C4-2B (cell line): ENCODE results near the gene TAOK3.

Source experiments
- H3K27ac ChIP-seq: fragments of 450-650 bp; 2 replicates; pipeline ENCODE4 v1.5.1; 2017
- ZFX ChIP-seq: fragments of 450-650 bp; IDR thresholded peaks from 2 replicates; pipeline ENCODE4 v1.6.1; 2017
- TF ChIP-seq, protein P1 (sequence below): fragments of 450-650 bp; conservative IDR thresholded peaks from 2 replicates; pipeline ENCODE4 v1.5.1; 2017; ENCODE audit warnings: mild to moderate bottlenecking

Gene TAOK3

DNA sequence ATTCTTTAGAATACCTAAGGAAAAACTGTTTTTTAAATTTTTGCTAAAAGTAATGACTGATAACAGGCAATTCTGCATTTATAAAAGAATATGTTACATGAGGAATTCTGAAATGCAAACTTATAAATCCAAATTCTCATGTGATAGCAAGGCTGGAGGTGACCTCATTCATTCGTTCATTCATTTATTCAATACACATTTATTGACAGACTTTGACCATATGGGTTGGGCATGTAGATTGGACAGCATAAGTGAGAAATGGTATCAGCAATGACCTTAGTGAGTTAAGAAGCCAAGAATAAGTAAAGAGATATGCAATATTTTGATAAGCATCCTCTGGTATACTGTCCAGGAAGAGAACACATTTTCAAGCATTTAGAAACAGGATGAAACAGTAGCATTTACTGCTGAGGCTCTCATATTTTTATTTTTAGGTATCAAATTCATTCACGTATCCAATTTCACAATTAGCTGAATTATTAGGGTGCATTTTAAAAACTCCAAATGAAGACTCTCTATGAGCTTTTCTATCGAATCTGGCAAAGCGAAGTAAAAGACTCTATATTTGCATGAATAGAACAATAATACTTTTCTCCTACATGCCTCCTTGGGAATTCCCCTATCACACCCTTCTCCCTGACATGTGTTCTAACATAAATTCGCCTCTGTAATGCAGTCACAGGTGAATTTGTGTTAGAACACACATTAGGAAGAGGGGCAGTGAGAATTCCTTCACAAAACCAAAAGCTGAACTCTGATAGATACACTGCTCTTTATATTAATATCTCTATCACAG is 186.9 kb downstream of the TAOK3 start:
- no peak overlapping the region for H3K27ac ChIP-seq
- TF ChIP-seq, protein P1, sequence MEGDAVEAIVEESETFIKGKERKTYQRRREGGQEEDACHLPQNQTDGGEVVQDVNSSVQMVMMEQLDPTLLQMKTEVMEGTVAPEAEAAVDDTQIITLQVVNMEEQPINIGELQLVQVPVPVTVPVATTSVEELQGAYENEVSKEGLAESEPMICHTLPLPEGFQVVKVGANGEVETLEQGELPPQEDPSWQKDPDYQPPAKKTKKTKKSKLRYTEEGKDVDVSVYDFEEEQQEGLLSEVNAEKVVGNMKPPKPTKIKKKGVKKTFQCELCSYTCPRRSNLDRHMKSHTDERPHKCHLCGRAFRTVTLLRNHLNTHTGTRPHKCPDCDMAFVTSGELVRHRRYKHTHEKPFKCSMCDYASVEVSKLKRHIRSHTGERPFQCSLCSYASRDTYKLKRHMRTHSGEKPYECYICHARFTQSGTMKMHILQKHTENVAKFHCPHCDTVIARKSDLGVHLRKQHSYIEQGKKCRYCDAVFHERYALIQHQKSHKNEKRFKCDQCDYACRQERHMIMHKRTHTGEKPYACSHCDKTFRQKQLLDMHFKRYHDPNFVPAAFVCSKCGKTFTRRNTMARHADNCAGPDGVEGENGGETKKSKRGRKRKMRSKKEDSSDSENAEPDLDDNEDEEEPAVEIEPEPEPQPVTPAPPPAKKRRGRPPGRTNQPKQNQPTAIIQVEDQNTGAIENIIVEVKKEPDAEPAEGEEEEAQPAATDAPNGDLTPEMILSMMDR: no peak
- no peak for TF ChIP-seq ZFX

DNA sequence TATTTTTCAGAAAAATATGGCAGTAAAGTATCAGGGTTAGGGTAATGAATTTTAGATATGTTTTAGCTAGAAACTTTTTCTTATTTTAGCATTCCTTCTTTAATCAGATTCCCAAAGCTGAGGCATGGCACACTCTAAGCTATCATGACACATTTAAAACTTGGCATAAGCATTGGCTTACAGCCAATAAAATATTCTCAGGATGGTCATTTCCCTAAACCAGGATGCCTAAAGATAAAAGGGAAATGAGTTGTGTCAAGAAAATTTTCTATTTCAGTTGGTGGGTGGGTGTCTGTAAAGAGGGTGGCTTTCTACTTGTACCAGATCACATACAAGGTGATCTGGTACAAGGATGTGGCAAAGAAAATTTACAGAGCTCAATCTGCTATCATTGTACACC is 189.0 kb downstream of the TAOK3 start:
- TF ChIP-seq, protein P1: no peak
- TF ChIP-seq ZFX: no peak

DNA sequence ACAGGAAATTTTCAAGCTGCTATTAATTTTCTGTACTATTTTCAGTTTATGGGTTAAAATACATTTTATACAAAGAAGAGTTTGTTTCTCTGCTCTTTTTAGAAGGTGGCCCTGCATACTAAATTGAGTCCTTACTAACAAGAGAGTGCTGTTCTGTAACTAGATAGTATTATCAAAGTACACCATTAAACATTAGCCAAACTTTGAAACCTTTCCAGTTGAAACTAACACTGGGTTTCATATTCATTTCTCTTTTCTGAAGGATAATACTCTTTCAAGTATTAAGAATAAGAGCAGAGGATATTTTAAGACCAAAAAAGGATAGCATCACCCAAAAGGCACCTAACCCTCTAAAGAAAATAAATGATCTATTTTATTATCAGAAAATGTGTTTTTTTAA is 189.6 kb downstream of the TAOK3 start:
- no peak overlapping the region for H3K27ac ChIP-seq
- TF ChIP-seq ZFX: no peak
- TF ChIP-seq, protein P1: no peak

More for the DNA sequence above, 189.0 kb downstream of the TAOK3 start:
- H3K27ac ChIP-seq: no peak overlapping the region

DNA sequence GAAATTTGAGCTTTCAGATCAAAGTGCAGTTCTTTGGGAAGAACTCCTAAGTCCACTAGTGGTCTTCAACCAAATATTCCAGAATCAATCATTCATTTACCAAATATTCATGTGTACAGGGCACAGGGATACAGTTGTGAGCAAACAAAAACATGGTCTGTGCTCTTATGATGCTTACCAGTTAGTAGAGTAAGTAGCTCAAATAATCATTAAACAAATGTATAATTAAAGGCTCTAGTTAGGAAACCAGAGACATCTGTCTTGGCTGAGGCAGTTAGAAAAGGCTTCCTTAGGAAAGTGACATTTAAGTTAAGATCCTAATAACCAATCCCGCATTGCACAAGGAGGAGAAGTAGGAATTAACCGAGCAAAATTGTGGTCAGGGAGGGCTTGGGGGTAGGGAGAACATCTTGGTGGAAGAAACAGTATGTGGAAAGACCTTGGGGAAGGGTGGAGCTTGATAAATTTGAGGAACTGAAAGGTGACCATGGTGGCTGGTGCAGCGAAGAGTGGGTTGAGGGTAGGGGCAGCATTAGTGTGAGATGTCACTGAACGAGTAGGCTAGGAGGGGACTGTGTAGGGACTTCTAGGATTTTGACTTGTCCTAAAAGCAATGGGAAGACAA is 196.8 kb downstream of the TAOK3 start:
- H3K27ac ChIP-seq: no peak overlapping the region
- no peak for TF ChIP-seq ZFX
- TF ChIP-seq, protein P1: no peak

DNA sequence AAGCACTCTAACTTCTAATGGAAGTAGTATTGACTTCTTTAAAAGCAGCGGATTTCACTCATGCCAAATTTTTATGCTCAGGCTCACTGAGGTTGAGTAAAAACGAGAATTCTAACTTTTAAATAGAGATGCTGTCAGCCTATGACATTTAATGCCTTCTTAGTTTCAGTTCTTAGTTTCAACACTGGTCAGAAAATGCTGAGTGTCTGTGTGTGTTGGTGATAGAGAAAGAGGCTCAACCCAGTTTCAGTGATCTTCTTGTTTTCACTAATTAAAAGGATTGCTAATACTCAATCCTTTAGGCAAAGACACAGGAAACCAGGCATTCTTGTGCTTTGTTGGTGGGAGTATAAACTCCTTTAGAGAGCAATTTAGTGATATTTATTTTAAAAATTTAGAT is 205.8 kb downstream of the TAOK3 start:
- no peak for TF ChIP-seq ZFX
- TF ChIP-seq, protein P1: no peak
- no peak overlapping the region for H3K27ac ChIP-seq

DNA sequence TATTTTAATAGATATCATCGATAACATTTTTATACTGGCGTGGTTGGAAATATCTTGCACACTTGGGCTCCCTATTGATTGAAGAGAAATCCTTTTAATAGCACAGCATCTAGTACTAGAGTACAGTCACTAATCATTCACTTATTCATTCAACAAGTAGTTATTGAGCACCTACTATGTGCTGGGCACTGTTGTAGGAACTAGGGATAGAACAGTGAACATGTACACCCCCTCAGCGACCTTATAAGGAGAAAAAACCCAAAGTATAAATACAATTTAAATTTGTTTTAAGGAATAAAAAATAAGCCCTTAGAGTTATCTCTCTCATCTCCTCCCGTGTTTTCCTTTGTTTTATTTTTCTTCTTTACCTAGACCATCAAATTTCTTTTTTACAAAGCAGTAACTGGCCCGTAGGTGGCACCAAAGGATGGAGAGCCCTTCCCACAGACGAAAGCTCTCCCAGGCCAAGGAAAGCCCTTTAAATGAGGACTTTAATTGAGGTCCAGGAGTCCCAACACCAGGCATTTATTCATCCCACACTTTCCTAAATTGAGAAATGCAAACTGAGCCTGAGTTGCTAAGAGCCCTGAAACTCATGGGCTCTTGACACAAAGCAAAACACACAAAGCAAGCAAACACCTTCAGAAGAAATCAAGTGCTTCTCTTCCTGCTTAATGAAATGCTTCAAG is 207.8 kb downstream of the TAOK3 start:
- H3K27ac ChIP-seq: no peak overlapping the region
- TF ChIP-seq, protein P1: peak; percentile 68
- TF ChIP-seq ZFX: no peak

DNA sequence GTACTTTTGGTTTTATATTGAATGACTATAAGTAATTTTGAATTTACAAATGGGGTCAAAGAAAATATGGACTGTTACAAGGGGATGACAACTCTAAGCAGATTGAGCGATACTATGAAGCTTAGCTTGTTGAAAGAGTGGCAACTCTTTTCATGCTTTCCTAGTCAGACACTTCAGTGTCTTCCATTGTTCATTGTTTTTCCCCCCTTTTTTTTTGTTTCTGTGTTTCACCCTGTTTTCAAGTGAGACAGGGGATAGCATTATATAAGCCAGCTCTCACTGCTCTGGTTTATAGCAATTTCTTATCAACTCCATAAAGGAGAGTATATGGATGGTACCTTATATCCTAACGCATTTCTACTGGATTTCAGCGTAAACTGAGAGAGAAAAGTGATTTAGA is 212.2 kb downstream of the TAOK3 start:
- TF ChIP-seq ZFX: no peak
- TF ChIP-seq, protein P1: no peak
- no peak overlapping the region for H3K27ac ChIP-seq
